HFF-Myc (cell line): ENCODE data around the gene PPP1R37.
A peak's percentile ranks its signal among the peaks of the same experiment; 100 is the strongest.

Experiments used
- DNase-seq: peaks from one replicate; pipeline ENCODE4 v3.0.0-alpha.2; 2011; ENCODE audit warnings: low read depth; ENCODE audit errors: extremely low read depth
- H3K4me3 ChIP-seq: replicated peaks from 2 replicates; pipeline ENCODE4 v1.5.1; 2011; ENCODE audit warnings: low read depth, mild to moderate bottlenecking, control low read depth, low read length
- CTCF ChIP-seq: IDR thresholded peaks from 2 replicates; pipeline ENCODE4 v1.5.1; 2012; ENCODE audit warnings: mild to moderate bottlenecking, low read depth, low read length, control low read depth; ENCODE audit errors: missing control alignments

The PPP1R37 gene

GRCh38 chr19:45095496-45096413, 2.8 kb downstream of the PPP1R37 start:
- H3K4me3 ChIP-seq, result no peak overlapping the region
- no peak for TF ChIP-seq CTCF
- DNase-seq, result no peak

GRCh38 chr19:45096700-45097099, 3.7 kb downstream of the PPP1R37 start:
- DNase-seq, result no peak
- H3K4me3 ChIP-seq, result no peak overlapping the region
- TF ChIP-seq CTCF, result no peak

GRCh38 chr19:45097450-45097775, 4.4 kb downstream of the PPP1R37 start:
- no peak overlapping the region for H3K4me3 ChIP-seq
- no peak for DNase-seq
- no peak for TF ChIP-seq CTCF

GRCh38 chr19:45097776-45098520, 5.0 kb downstream of the PPP1R37 start:
- peak; percentile 84 for DNase-seq
- H3K4me3 ChIP-seq, result peak overlapping the region; percentile 14
- TF ChIP-seq CTCF, result no peak

- peak overlapping the region; percentile 14; the same call in 1 of the 2 replicates for H3K4me3 ChIP-seq
- DNase-seq, result no peak
- TF ChIP-seq CTCF, result no peak
Observed at GRCh38 chr19:45098521-45099466, 5.8 kb downstream of the PPP1R37 start.

- TF ChIP-seq CTCF, result no peak
- no peak for DNase-seq
- no peak overlapping the region for H3K4me3 ChIP-seq
Observed at GRCh38 chr19:45099467-45100191, 6.7 kb downstream of the PPP1R37 start.
